WI38 (cell line): ENCODE data around the gene RNU6-8.

Experiments used
- H3K4me3 ChIP-seq: 2 replicates; pipeline ENCODE4 v1.5.1; 2011; ENCODE audit warnings: low read depth, mild to moderate bottlenecking, control low read depth, low read length
- TF ChIP-seq, protein P1 (sequence below): IDR thresholded peaks from 2 replicates; pipeline ENCODE4 v1.5.1; 2012; ENCODE audit warnings: low read depth, mild to moderate bottlenecking, control low read depth, low read length

RNU6-8 gene

DNA sequence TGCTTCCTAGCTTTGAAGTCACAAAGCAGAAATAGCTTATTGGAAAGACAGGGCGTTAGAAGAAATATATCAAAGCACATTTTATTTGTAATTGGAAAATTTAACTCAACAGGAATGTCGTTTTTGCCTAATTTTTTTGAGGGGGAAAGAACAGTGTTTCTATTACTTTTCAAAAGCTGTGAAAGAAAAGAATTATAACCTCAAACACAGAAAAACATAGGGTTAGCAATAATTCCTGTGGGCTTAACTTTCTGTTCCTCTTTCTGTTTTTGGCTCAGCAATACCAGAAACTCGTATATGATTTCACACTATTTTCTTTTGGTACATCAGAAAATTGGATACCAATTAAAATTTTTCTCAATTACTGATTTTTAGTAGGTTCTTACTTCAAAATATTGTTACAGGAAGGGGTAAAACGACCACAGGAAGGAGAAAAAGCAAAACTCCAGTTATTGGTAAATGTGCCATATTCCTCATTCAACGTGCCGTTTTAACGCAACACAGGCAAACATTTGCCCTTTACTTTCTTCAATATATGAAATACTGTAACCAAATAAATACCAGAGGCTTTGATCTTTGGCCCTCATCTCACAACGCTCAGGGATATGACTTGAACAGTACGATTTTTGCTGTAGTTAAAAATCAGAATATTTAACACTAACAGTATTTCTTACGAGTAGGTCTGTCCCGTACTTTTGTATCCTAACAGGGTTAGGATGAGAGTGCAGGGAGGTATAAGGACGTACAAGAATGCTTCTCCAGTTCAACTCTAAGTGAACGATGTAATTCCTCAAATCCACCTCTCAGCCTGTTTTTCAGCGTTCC lies 2.5 kb downstream of the RNU6-8 start:
- TF ChIP-seq, protein P1, sequence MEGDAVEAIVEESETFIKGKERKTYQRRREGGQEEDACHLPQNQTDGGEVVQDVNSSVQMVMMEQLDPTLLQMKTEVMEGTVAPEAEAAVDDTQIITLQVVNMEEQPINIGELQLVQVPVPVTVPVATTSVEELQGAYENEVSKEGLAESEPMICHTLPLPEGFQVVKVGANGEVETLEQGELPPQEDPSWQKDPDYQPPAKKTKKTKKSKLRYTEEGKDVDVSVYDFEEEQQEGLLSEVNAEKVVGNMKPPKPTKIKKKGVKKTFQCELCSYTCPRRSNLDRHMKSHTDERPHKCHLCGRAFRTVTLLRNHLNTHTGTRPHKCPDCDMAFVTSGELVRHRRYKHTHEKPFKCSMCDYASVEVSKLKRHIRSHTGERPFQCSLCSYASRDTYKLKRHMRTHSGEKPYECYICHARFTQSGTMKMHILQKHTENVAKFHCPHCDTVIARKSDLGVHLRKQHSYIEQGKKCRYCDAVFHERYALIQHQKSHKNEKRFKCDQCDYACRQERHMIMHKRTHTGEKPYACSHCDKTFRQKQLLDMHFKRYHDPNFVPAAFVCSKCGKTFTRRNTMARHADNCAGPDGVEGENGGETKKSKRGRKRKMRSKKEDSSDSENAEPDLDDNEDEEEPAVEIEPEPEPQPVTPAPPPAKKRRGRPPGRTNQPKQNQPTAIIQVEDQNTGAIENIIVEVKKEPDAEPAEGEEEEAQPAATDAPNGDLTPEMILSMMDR, result no peak
- H3K4me3 ChIP-seq, result peak overlapping the region; percentile 64

DNA sequence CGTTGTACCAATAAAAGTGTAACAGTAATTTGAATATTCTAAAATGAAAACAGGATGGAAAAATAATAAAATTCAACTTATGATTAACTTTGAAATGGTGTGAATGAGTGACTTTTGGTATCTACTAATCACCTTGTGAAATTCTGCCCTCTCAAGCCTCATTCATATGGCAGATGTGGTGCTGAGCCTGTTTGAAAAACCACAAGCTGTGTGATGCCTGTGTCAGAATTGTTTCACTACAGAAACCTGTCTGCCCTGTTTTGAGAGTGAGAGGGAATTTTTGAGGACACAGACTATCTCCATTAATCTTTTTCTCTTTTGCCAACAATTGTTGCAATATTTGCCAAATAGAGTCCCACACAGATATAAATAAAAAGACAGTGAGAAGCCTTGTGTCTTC lies 5.2 kb downstream of the RNU6-8 start:
- TF ChIP-seq, protein P1, result no peak
- H3K4me3 ChIP-seq, result no peak overlapping the region

DNA sequence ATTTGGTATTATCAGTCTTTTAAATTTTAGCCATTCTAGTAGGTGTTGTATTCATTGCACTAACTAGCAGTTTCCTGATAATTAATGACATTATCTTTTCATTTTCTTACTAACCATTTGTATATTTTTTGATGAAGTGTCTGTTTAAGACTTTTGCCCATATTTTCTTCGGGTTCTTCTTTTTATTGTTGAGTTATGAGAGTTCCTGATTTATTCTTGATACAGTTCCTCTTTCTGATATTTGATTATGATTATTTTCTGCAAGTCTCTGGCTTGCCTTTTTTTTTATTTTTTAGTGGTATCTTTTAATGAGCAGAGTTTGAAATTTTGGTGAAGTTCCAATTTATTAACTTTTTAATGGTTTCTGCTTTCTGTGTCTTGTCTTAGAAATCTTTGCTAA lies 7.4 kb downstream of the RNU6-8 start:
- TF ChIP-seq, protein P1, result no peak
- no peak overlapping the region for H3K4me3 ChIP-seq

- H3K4me3 ChIP-seq, result no peak overlapping the region
- TF ChIP-seq, protein P1, result no peak
These were observed 9.5 kb downstream of the RNU6-8 start for GRCh38 chr14:32193532-32193931.

GRCh38 chr14:32192712-32193373 lies 10.2 kb downstream of the RNU6-8 start:
- TF ChIP-seq, protein P1, result no peak
- H3K4me3 ChIP-seq, result no peak overlapping the region

DNA sequence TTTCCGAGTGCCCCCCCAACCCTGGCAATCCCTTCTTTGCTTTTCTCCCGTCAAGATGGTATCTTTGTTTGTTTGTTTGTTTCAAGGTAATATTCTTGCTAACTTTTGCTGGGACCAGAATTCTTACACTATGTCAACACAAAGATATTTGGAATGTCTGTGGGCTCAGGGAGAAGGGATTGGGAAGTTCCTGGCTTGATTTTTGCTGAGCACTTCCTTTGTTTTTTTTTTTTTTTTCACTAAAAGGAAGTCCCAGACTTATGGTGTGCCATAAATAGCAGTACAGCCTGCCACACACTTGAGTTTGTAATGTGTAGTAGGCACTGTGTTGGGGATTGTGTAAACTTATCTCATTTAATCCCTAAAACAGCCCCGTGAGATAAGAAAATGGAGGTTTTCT lies 12.4 kb downstream of the RNU6-8 start:
- no peak overlapping the region for H3K4me3 ChIP-seq
- TF ChIP-seq, protein P1, result no peak

GRCh38 chr14:32189811-32190210 lies 13.3 kb downstream of the RNU6-8 start:
- TF ChIP-seq, protein P1, result no peak
- H3K4me3 ChIP-seq, result no peak overlapping the region
